HepG2 (cell line): ENCODE data around the gene ZBTB7B. TPM values are rescaled to one million over a fixed set of nuclear protein-coding genes. Genes with fewer than 3 reads are reported as not detected.

Source experiments
- ATF7-NPFF ChIP-seq: sonication (generic); formaldehyde crosslinking; IDR thresholded peaks from 2 replicates; pipeline ENCODE4 v1.8.1; 2023; ENCODE audit warnings: mild to moderate bottlenecking, low read depth, missing genetic modification reagents, moderate library complexity
- EP300 ChIP-seq, 3 experiments: sonication (generic) in 1 of 3; formaldehyde crosslinking in 1 of 3; IDR thresholded peaks; 2 replicates each; pipeline versions ENCODE4 v1.5.1 to v1.6.1; 2011 to 2020; ENCODE audit warnings: low read depth in 2 of 3, low read length in 2 of 3, borderline replicate concordance in 1 of 3, improper control_type of control experiment in 1 of 3, mild to moderate bottlenecking in 1 of 3, missing genetic modification reagents in 1 of 3, moderate library complexity in 1 of 3
- HNF4G ChIP-seq, 2 experiments: sonication (generic) in 1 of 2; formaldehyde crosslinking in 1 of 2; IDR thresholded peaks; 2 replicates each; pipeline versions ENCODE4 v1.4.0 to v1.6.1; 2011 to 2020; ENCODE audit warnings: borderline replicate concordance in 2 of 2, low read depth in 2 of 2, mild to moderate bottlenecking in 2 of 2, low read length in 1 of 2, missing genetic modification reagents in 1 of 2, moderate library complexity in 1 of 2
- IRX3 ChIP-seq: sonication (generic); formaldehyde crosslinking; IDR thresholded peaks from 2 replicates; pipeline ENCODE4 v1.8.1; 2023; ENCODE audit warnings: mild to moderate bottlenecking, low read depth, missing genetic modification reagents, borderline replicate concordance
- KDM4B ChIP-seq: sonication (generic); formaldehyde crosslinking; IDR thresholded peaks from 2 replicates; pipeline ENCODE4 v1.4.0; 2020; ENCODE audit warnings: missing genetic modification reagents
- KMT2A ChIP-seq: sonication (generic); formaldehyde crosslinking; IDR thresholded peaks from 2 replicates; pipeline ENCODE4 v1.4.0; 2020; ENCODE audit warnings: missing genetic modification reagents
- ONECUT2 ChIP-seq: sonication (generic); formaldehyde crosslinking; IDR thresholded peaks from 2 replicates; pipeline ENCODE4 v1.4.0; 2020; ENCODE audit warnings: missing genetic modification reagents
- PHF5A ChIP-seq: IDR thresholded peaks from one replicate; pipeline ENCODE4 v1.6.1; 2018; ENCODE audit warnings: low read depth, missing genetic modification reagents; ENCODE audit not compliant: unreplicated experiment
- REL ChIP-seq: sonication (generic); formaldehyde crosslinking; conservative IDR thresholded peaks from 2 replicates; pipeline ENCODE4 v1.8.0; 2022; ENCODE audit warnings: mild to moderate bottlenecking, missing genetic modification reagents, moderate library complexity
- SMAD9 ChIP-seq: sonication (generic); formaldehyde crosslinking; IDR thresholded peaks from 2 replicates; pipeline ENCODE4 v1.5.1; 2020; ENCODE audit warnings: mild to moderate bottlenecking, missing genetic modification reagents
- SRSF9 ChIP-seq: fragments of 200-400 bp; formaldehyde crosslinking; IDR thresholded peaks from 2 replicates; pipeline ENCODE4 v1.6.1; 2018; ENCODE audit warnings: borderline replicate concordance, mild to moderate bottlenecking, low read depth, low read length; ENCODE audit not compliant: insufficient read depth, poor library complexity, severe bottlenecking
- TOPORS ChIP-seq: sonication (generic); formaldehyde crosslinking; IDR thresholded peaks from 2 replicates; pipeline ENCODE4 v1.8.0; 2023; ENCODE audit warnings: mild to moderate bottlenecking, missing genetic modification reagents
- ZNF20 ChIP-seq: sonication (generic); formaldehyde crosslinking; IDR thresholded peaks from 2 replicates; pipeline ENCODE4 v1.4.0; 2020; ENCODE audit warnings: mild to moderate bottlenecking, moderate library complexity, missing genetic modification reagents
- ZNF354B ChIP-seq: sonication (generic); formaldehyde crosslinking; IDR thresholded peaks from 2 replicates; pipeline ENCODE4 v1.8.0; 2022; ENCODE audit warnings: mild to moderate bottlenecking, missing genetic modification reagents
- ZNF501 ChIP-seq: sonication (generic); formaldehyde crosslinking; IDR thresholded peaks from 2 replicates; pipeline ENCODE4 v1.5.1; 2020; ENCODE audit warnings: mild to moderate bottlenecking, moderate library complexity, missing genetic modification reagents
- ZNF589 ChIP-seq: sonication (generic); formaldehyde crosslinking; conservative IDR thresholded peaks from 2 replicates; pipeline ENCODE4 v1.8.0; 2022; ENCODE audit warnings: mild to moderate bottlenecking, moderate library complexity, missing genetic modification reagents
- ZNF614 ChIP-seq: IDR thresholded peaks from 2 replicates; pipeline ENCODE4 v1.6.1; 2018; ENCODE audit warnings: missing biosample characterization, missing genetic modification reagents, inconsistent platforms, borderline replicate concordance
- ZNF619 ChIP-seq: sonication (generic); formaldehyde crosslinking; IDR thresholded peaks from 2 replicates; pipeline ENCODE4 v1.4.0; 2020; ENCODE audit warnings: mild to moderate bottlenecking, missing genetic modification reagents
- polyA plus RNA-seq, 8 experiments: library from polyadenylated mRNA; depleted of rRNA in 3 of 8; stranded (reverse) in 7 of 8; unstranded in 1 of 8; fragments of >200 nt; fragmentation: Illumina TruSeq in 4 of 8; extraction: Trizol in 4 of 8; gene quantifications; 2 replicates each; pipeline versions ENCODE4 v1.2.1 to v1.2.3, GENCODE V29; 2011 to 2016; ENCODE audit warnings: low read depth in 4 of 8, missing spikeins in 1 of 8, mixed read lengths in 1 of 8; ENCODE audit not compliant: insufficient read depth in 1 of 8
- total RNA-seq, 5 experiments: library from RNA; depleted of rRNA; stranded (reverse); fragments of >200 nt; fragmentation: Illumina TruSeq; extraction: Trizol; gene quantifications; 2 replicates each; pipeline ENCODE4 v1.2.3, GENCODE V29; 2016; ENCODE audit warnings: low read depth in 1 of 5
- TF ChIP-seq, protein P1 (sequence below): sonication (generic); formaldehyde crosslinking; IDR thresholded peaks from 2 replicates; pipeline ENCODE4 v1.5.1; 2020; ENCODE audit warnings: missing genetic modification reagents, mild to moderate bottlenecking, borderline replicate concordance
- TF ChIP-seq, protein P2 (sequence below): sonication (generic); formaldehyde crosslinking; IDR thresholded peaks from 2 replicates; pipeline ENCODE4 v1.5.1; 2020; ENCODE audit warnings: missing genetic modification reagents, mild to moderate bottlenecking, borderline replicate concordance
- TF ChIP-seq, protein P3 (sequence below): sonication (generic); formaldehyde crosslinking; IDR thresholded peaks from 2 replicates; pipeline ENCODE4 v1.4.0; 2020; ENCODE audit warnings: mild to moderate bottlenecking, missing genetic modification reagents
- TF ChIP-seq, protein P4 (sequence below): sonication (generic); formaldehyde crosslinking; IDR thresholded peaks from 2 replicates; pipeline ENCODE4 v1.5.0; 2020; ENCODE audit warnings: missing genetic modification reagents, mild to moderate bottlenecking, borderline replicate concordance

Gene ZBTB7B
- total and polyA plus RNA-seq, 2 of the 13 experiments (the other 11 are each of a cell fraction or from before 2014, with no cell fraction given), result 15.5 to 17.5 TPM

DNA sequence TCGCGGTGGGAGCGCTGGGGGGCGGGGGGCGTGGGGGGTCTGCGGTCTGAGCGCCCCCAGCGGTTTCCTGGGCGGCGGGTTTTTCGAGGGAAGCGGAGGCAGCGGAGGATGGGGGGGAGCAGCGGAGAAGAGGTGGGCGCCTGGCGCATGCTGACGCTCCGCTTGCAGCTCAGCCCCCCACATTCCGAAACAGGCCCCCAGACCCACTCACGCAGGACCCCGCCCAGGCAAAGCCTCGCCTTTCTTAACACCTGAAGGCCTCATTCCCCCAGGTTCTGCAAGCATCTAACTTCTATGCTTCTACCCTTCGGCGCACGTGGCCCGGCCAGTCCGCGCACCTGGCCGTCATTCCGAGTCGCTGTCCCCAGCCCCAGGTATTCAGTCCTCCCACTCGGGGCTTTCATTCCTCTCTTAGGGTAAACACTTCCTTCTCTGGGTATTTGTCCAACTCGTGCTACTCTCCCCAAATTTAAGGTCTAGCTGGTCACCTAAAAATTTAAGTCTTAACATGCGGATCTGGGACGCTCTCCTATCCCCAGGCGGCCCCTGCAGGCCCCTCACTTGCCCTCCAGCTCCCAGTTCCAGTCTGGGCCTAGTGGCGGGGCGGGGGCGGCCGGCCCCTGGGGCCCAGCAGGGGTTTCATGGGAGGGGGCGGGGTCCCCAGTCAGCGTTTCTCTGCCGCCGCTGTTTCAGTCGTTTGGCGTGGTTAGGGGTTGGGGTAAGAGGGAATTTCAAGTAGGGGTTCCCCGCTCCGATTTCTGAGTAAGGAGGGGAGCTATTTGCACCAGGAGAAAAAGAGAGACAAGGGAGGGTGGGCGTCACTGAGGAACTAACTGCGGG lies 2.8 kb upstream of the ZBTB7B start (continued):
- TF ChIP-seq SMAD9 (CRISPR knock-in tag) (no peak), EP300 (IDR thresholded peaks at IDR 0.05; ENCODE audit: low read depth in 2 of 2, low read length in 2 of 2) (no peak), EP300 (CRISPR knock-in tag; IDR thresholded peaks at IDR 0.05; ENCODE audit: borderline replicate concordance) (no peak), KDM4B (CRISPR knock-in tag) (no peak), IRX3 (CRISPR knock-in tag) (no peak), ZNF501 (CRISPR knock-in tag) (no peak), ZNF589 (CRISPR knock-in tag) (no peak), PHF5A (no peak), ONECUT2 (CRISPR knock-in tag) (no peak), ZNF354B (CRISPR knock-in tag) (no peak), ATF7-NPFF (0 out of 2 replicates have a peak, but pooled peaks have one; percentile 46), HNF4G (IDR thresholded peaks at IDR 0.05; ENCODE audit: borderline replicate concordance, low read depth, low read length) (no peak), HNF4G (CRISPR knock-in tag; IDR thresholded peaks at IDR 0.05; ENCODE audit: borderline replicate concordance, low read depth) (no peak), ZNF619 (CRISPR knock-in tag) (no peak), TOPORS (CRISPR knock-in tag) (no peak), KMT2A (CRISPR knock-in tag) (0 out of 2 replicates have a peak, but pooled peaks have one; percentile 23), REL (CRISPR knock-in tag) (no peak), ZNF20 (CRISPR knock-in tag) (0 out of 2 replicates have a peak, but pooled peaks have one; percentile 45), ZNF614 (CRISPR knock-in tag) (no peak), SRSF9 (no peak)
- TF ChIP-seq, protein P1, sequence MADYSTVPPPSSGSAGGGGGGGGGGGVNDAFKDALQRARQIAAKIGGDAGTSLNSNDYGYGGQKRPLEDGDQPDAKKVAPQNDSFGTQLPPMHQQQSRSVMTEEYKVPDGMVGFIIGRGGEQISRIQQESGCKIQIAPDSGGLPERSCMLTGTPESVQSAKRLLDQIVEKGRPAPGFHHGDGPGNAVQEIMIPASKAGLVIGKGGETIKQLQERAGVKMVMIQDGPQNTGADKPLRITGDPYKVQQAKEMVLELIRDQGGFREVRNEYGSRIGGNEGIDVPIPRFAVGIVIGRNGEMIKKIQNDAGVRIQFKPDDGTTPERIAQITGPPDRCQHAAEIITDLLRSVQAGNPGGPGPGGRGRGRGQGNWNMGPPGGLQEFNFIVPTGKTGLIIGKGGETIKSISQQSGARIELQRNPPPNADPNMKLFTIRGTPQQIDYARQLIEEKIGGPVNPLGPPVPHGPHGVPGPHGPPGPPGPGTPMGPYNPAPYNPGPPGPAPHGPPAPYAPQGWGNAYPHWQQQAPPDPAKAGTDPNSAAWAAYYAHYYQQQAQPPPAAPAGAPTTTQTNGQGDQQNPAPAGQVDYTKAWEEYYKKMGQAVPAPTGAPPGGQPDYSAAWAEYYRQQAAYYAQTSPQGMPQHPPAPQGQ (CRISPR knock-in tag), result no peak
- TF ChIP-seq, protein P2, sequence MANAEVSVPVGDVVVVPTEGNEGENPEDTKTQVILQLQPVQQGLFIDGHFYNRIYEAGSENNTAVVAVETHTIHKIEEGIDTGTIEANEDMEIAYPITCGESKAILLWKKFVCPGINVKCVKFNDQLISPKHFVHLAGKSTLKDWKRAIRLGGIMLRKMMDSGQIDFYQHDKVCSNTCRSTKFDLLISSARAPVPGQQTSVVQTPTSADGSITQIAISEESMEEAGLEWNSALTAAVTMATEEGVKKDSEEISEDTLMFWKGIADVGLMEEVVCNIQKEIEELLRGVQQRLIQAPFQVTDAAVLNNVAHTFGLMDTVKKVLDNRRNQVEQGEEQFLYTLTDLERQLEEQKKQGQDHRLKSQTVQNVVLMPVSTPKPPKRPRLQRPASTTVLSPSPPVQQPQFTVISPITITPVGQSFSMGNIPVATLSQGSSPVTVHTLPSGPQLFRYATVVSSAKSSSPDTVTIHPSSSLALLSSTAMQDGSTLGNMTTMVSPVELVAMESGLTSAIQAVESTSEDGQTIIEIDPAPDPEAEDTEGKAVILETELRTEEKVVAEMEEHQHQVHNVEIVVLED (CRISPR knock-in tag), result 0 out of 2 replicates have a peak, but pooled peaks have one; percentile 32
- TF ChIP-seq, protein P3, sequence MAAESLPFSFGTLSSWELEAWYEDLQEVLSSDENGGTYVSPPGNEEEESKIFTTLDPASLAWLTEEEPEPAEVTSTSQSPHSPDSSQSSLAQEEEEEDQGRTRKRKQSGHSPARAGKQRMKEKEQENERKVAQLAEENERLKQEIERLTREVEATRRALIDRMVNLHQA (CRISPR knock-in tag), result no peak
- TF ChIP-seq, protein P4, sequence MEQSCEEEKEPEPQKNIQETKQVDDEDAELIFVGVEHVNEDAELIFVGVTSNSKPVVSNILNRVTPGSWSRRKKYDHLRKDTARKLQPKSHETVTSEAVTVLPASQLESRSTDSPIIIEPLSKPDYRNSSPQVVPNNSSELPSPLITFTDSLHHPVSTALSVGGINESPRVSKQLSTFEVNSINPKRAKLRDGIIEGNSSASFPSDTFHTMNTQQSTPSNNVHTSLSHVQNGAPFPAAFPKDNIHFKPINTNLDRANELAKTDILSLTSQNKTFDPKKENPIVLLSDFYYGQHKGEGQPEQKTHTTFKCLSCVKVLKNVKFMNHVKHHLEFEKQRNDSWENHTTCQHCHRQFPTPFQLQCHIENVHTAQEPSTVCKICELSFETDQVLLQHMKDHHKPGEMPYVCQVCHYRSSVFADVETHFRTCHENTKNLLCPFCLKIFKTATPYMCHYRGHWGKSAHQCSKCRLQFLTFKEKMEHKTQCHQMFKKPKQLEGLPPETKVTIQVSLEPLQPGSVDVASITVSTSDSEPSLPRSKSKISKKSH, result no peak
